SIG-M5 (cell line): Measurements from ENCODE around the gene SUMO3.
"Not testable (repeated sequence)": the region's sequence is repeated elsewhere in the genome, so short reads cannot be mapped to it uniquely, and the experiment has no call there.

Experiments
- DNase-seq: peaks from one replicate; lab custom pipeline; 2025; lab: John Stamatoyannopoulos, UW

The SUMO3 gene

GRCh38 chr21:44846485-44847260 lies 28.8 kb upstream of the SUMO3 start:
- peak; percentile 64 for DNase-seq

GRCh38 chr21:44846224-44846484 lies 28.3 kb upstream of the SUMO3 start:
- DNase-seq, result no peak

GRCh38 chr21:44845418-44846223 lies 27.8 kb upstream of the SUMO3 start:
- no peak for DNase-seq

GRCh38 chr21:44844256-44844655 lies 26.4 kb upstream of the SUMO3 start:
- DNase-seq, result no peak

GRCh38 chr21:44842721-44843445 lies 25.0 kb upstream of the SUMO3 start:
- DNase-seq, result no peak

- DNase-seq, result no peak
Measured at GRCh38 chr21:44842087-44842486, 24.2 kb upstream of the SUMO3 start.

- no peak for DNase-seq
Measured at GRCh38 chr21:44840771-44841170, 22.9 kb upstream of the SUMO3 start.

GRCh38 chr21:44838951-44839350 lies 21.1 kb upstream of the SUMO3 start:
- DNase-seq, result no peak

- DNase-seq, result no peak
Measured at GRCh38 chr21:44838039-44838895, 20.4 kb upstream of the SUMO3 start.

- DNase-seq, result no peak
Measured at GRCh38 chr21:44837537-44837936, 19.7 kb upstream of the SUMO3 start.

GRCh38 chr21:44836666-44837471 lies 19.0 kb upstream of the SUMO3 start:
- no peak for DNase-seq

GRCh38 chr21:44836349-44836665 lies 18.4 kb upstream of the SUMO3 start:
- no peak for DNase-seq

- DNase-seq, result no peak
Measured at GRCh38 chr21:44835647-44835973, 17.7 kb upstream of the SUMO3 start.

GRCh38 chr21:44834951-44835646 lies 17.2 kb upstream of the SUMO3 start:
- DNase-seq, result no peak

- no peak for DNase-seq
Measured at GRCh38 chr21:44834231-44834950, 16.5 kb upstream of the SUMO3 start.

- DNase-seq, result no peak
Measured at GRCh38 chr21:44833663-44834062, 15.8 kb upstream of the SUMO3 start.

- not testable (repeated sequence) for DNase-seq
Measured at GRCh38 chr21:44832516-44833255, 14.8 kb upstream of the SUMO3 start.

GRCh38 chr21:44831227-44831860 lies 13.5 kb upstream of the SUMO3 start:
- no peak for DNase-seq

- no peak for DNase-seq
Measured at GRCh38 chr21:44829507-44830092, 11.7 kb upstream of the SUMO3 start.
